ENCODE measurements around the gene LRRC7. TPM values are rescaled to one million over a fixed set of nuclear protein-coding genes. Genes with fewer than 3 reads are reported as not detected.

Gene LRRC7
- polyA plus RNA-seq, 1 donor from 2014 or later, result 141 TPM

GRCh38 chr1:70041317-70042045, 473.8 kb downstream of the LRRC7 start:
- H2AFZ ChIP-seq (ENCODE audit: low read depth, low read length), result no peak overlapping the region
- no peaks in the 10 kb centered on the region for H3K27me3 ChIP-seq (ENCODE audit: insufficient read depth, low read depth, low read length)
- H3F3A ChIP-seq (ENCODE audit: insufficient read depth, low read length, poor library complexity, severe bottlenecking), result no peaks in the 10 kb centered on the region
- H3K9ac ChIP-seq (ENCODE audit: low read length), result no peak overlapping the region
- H3K4me3 ChIP-seq (ENCODE audit: low read length), result no peak overlapping the region
- no peak for TF ChIP-seq EZH2 (IDR thresholded peaks at IDR 0.05; ENCODE audit: borderline replicate concordance, insufficient read depth, low read length, poor library complexity, severe bottlenecking)
- TF ChIP-seq MXI1 (conservative IDR thresholded peaks at IDR 0.05; ENCODE audit: poor library complexity, severe bottlenecking), result no peak
- TF ChIP-seq CTCF (IDR thresholded peaks at IDR 0.05; ENCODE audit: poor library complexity, severe bottlenecking), result no peak
- TF ChIP-seq RAD21 (conservative IDR thresholded peaks at IDR 0.05), result no peak
- no peak for TF ChIP-seq TAF1 (IDR thresholded peaks at IDR 0.05; ENCODE audit: low read depth)
- no peak for TF ChIP-seq SMC3 (conservative IDR thresholded peaks at IDR 0.05; ENCODE audit: poor library complexity)
- no peak for TF ChIP-seq POLR2AphosphoS5 (IDR thresholded peaks at IDR 0.05)
- no peak for TF ChIP-seq EP300 (conservative IDR thresholded peaks at IDR 0.05; ENCODE audit: poor library complexity, severe bottlenecking)
- TF ChIP-seq REST (IDR thresholded peaks at IDR 0.05; ENCODE audit: borderline replicate concordance), result no peak
- no peak overlapping the region for H3K4me2 ChIP-seq (ENCODE audit: low read length)
- no peaks in the 10 kb centered on the region for H3K9me3 ChIP-seq (ENCODE audit: low read length)
- no peaks in the 10 kb centered on the region for H3K9me2 ChIP-seq (ENCODE audit: insufficient read depth, low read length)
- H4K20me1 ChIP-seq (ENCODE audit: insufficient read depth), result no peaks in the 10 kb centered on the region
- H3K36me3 ChIP-seq (ENCODE audit: insufficient read depth, low read length), result no peaks in the 10 kb centered on the region
- H3K79me2 ChIP-seq (replicated peaks; ENCODE audit: insufficient read depth, low read length), result no peaks in the 10 kb centered on the region
- H3K27ac ChIP-seq (ENCODE audit: low read length), result no peak overlapping the region

- Histone ChIP-seq H3K27me3 (ENCODE audit: insufficient read depth, low read depth, low read length) (no peaks in the 10 kb centered on the region), H3K4me3 (ENCODE audit: low read length) (no peak overlapping the region), H3K9me2 (ENCODE audit: insufficient read depth, low read length) (no peaks in the 10 kb centered on the region), H2AFZ (ENCODE audit: low read depth, low read length) (no peak overlapping the region), H3K9me3 (ENCODE audit: low read length) (no peaks in the 10 kb centered on the region), H3F3A (ENCODE audit: insufficient read depth, low read length, poor library complexity, severe bottlenecking) (no peaks in the 10 kb centered on the region), H3K36me3 (ENCODE audit: insufficient read depth, low read length) (no peaks in the 10 kb centered on the region), H3K9ac (ENCODE audit: low read length) (no peak overlapping the region), H3K27ac (ENCODE audit: low read length) (no peak overlapping the region), H4K20me1 (ENCODE audit: insufficient read depth) (no peaks in the 10 kb centered on the region), H3K4me2 (ENCODE audit: low read length) (no peak overlapping the region), H3K79me2 (replicated peaks; ENCODE audit: insufficient read depth, low read length) (no peaks in the 10 kb centered on the region)
- TF ChIP-seq EZH2 (IDR thresholded peaks at IDR 0.05; ENCODE audit: borderline replicate concordance, insufficient read depth, low read length, poor library complexity, severe bottlenecking) (no peak), MXI1 (conservative IDR thresholded peaks at IDR 0.05; ENCODE audit: poor library complexity, severe bottlenecking) (no peak), SMC3 (conservative IDR thresholded peaks at IDR 0.05; ENCODE audit: poor library complexity) (no peak), EP300 (conservative IDR thresholded peaks at IDR 0.05; ENCODE audit: poor library complexity, severe bottlenecking) (no peak), CTCF (IDR thresholded peaks at IDR 0.05; ENCODE audit: poor library complexity, severe bottlenecking) (no peak)
These were observed 474.5 kb downstream of the LRRC7 start for GRCh38 chr1:70042090-70042731.

Data from neural cell (in vitro differentiated cells).